ENCODE data around the gene HMBS. TPM values are rescaled to one million over a fixed set of nuclear protein-coding genes. Genes with fewer than 3 reads are reported as not detected.

Gene HMBS
- total and polyA plus RNA-seq, 2 experiments from 2014 or later, result 101 to 107 TPM

- H3K9me3 Mint-ChIP-seq, result no peaks in the 10 kb centered on the region
- H3K4me3 ChIP-seq, result peak overlapping the region; percentile 98
- peak overlapping the region; percentile 100 for H3K4me2 ChIP-seq
- peak overlapping the region; percentile 80 for H3K4me3 Mint-ChIP-seq
- H2AFZ ChIP-seq, result peak overlapping the region; percentile 89; the same call in 1 of the 2 replicates
- no peaks in the 10 kb centered on the region for H4K20me1 ChIP-seq (replicated peaks; ENCODE audit: insufficient read depth)
- peaks cover 28% of the 10 kb centered on the region for H3K36me3 Mint-ChIP-seq (ENCODE audit: low read depth)
- H3K27me3 ChIP-seq (ENCODE audit: insufficient read depth), result no peaks in the 10 kb centered on the region
- DNase-seq (ENCODE audit: low spot score), result peak; percentile 61
- H3K4me1 Mint-ChIP-seq, result peaks cover 16% of the 10 kb centered on the region
- no peaks in the 10 kb centered on the region for H3K9me2 ChIP-seq (ENCODE audit: insufficient read depth)
- peaks cover 35% of the 10 kb centered on the region for H3F3A ChIP-seq (replicated peaks; ENCODE audit: low read depth)
- peak overlapping the region; percentile 99; the same call in 1 of the 2 replicates for H3K27ac Mint-ChIP-seq
- peaks cover 14% of the 10 kb centered on the region for H3K36me3 ChIP-seq (ENCODE audit: insufficient read depth)
- H3K27me3 Mint-ChIP-seq (ENCODE audit: insufficient read depth, low read depth, poor library complexity), result peaks cover 12% of the 10 kb centered on the region
- peak overlapping the region; percentile 90 for H3K27ac ChIP-seq (ENCODE audit: low read depth)
- H3K79me2 ChIP-seq (replicated peaks; ENCODE audit: insufficient read depth), result peaks cover 15% of the 10 kb centered on the region
- ATAC-seq, result 0 out of 3 replicates have a peak, but pooled peaks have one; percentile 0
- TF ChIP-seq CTCF (conservative IDR thresholded peaks at IDR 0.05; ENCODE audit: low read depth in 2 of 2) (peak; percentile 55 to 62), CREB1 (CRISPR knock-in tag; IDR thresholded peaks at IDR 0.05; ENCODE audit: low read depth) (no peak)
- peaks cover 22% of the 10 kb centered on the region for H3K4me1 ChIP-seq (ENCODE audit: insufficient read depth)
Measured at GRCh38 chr11:119100246-119100970, 15.7 kb downstream of the HMBS start.

GRCh38 chr11:119100994-119101758 is 16.5 kb downstream of the HMBS start:
- peak overlapping the region; percentile 80 for H3K4me3 Mint-ChIP-seq
- no peaks in the 10 kb centered on the region for H4K20me1 ChIP-seq (replicated peaks; ENCODE audit: insufficient read depth)
- H3K27ac Mint-ChIP-seq, result peak overlapping the region; percentile 99
- peaks cover 35% of the 10 kb centered on the region for H3F3A ChIP-seq (replicated peaks; ENCODE audit: low read depth)
- peaks cover 8% of the 10 kb centered on the region for H3K27me3 Mint-ChIP-seq (ENCODE audit: insufficient read depth, low read depth, poor library complexity)
- H3K36me3 ChIP-seq (ENCODE audit: insufficient read depth), result peaks cover 14% of the 10 kb centered on the region
- peaks cover 28% of the 10 kb centered on the region for H3K36me3 Mint-ChIP-seq (ENCODE audit: low read depth)
- TF ChIP-seq REST (IDR thresholded peaks at IDR 0.05; ENCODE audit: unreplicated experiment) (no peak), POLR2AphosphoS5 (IDR thresholded peaks at IDR 0.05; ENCODE audit: low read depth) (peak; percentile 53; the same call in 1 of the 2 replicates), EZH2 (IDR thresholded peaks at IDR 0.05; ENCODE audit: low read depth, unreplicated experiment) (no peak), CREB1 (CRISPR knock-in tag; IDR thresholded peaks at IDR 0.05; ENCODE audit: low read depth) (no peak)
- no peaks in the 10 kb centered on the region for H3K9me3 Mint-ChIP-seq
- peak overlapping the region; percentile 100 for H3K4me2 ChIP-seq
- no peaks in the 10 kb centered on the region for H3K9me2 ChIP-seq (ENCODE audit: insufficient read depth)
- H3K27ac ChIP-seq (ENCODE audit: low read depth), result peak overlapping the region; percentile 90
- DNase-seq (ENCODE audit: low spot score) (peak; percentile 76), ATAC-seq (peak; percentile 58)
- no peaks in the 10 kb centered on the region for H3K27me3 ChIP-seq (ENCODE audit: insufficient read depth)
- H2AFZ ChIP-seq, result peak overlapping the region; percentile 89
- H3K4me1 Mint-ChIP-seq, result peaks cover 20% of the 10 kb centered on the region
- peaks cover 15% of the 10 kb centered on the region for H3K79me2 ChIP-seq (replicated peaks; ENCODE audit: insufficient read depth)
- H3K4me1 ChIP-seq (ENCODE audit: insufficient read depth), result peaks cover 24% of the 10 kb centered on the region
- H3K4me3 ChIP-seq, result peak overlapping the region; percentile 98

Measured in GM23338 (cell line).